Measurements from ENCODE around the gene TAS2R30. TPM values are rescaled to one million over a fixed set of nuclear protein-coding genes. Genes with fewer than 3 reads are reported as not detected.

The TAS2R30 gene, protein sequence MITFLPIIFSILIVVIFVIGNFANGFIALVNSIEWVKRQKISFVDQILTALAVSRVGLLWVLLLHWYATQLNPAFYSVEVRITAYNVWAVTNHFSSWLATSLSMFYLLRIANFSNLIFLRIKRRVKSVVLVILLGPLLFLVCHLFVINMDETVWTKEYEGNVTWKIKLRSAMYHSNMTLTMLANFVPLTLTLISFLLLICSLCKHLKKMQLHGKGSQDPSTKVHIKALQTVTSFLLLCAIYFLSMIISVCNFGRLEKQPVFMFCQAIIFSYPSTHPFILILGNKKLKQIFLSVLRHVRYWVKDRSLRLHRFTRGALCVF
- total RNA-seq (1 to 10 TPM; 1.9 to 3.1 TPM), polyA plus RNA-seq (ENCODE audit: insufficient read length in 6 of 6) (under 1 TPM; 0.20 to 0.81 (median 0.35) TPM)
- long read RNA-seq, donor 1, result 0 reads
- long read RNA-seq, donor 2, result 0 reads
- long read RNA-seq, donor 3, result 0 reads
- long read RNA-seq, donor 4, result 0 reads
- long read RNA-seq, donor 5, result 0 reads
- long read RNA-seq, donor 6, result 0 reads
- long read RNA-seq, donor 7, result 0 reads
- long read RNA-seq, donor 8, result 0 reads
- long read RNA-seq, donor 9, result 0 reads
- long read RNA-seq, donor 10, result 0 reads
- long read RNA-seq, donor 11, result 0 reads
- long read RNA-seq, donor 12, result 0 reads

DNA sequence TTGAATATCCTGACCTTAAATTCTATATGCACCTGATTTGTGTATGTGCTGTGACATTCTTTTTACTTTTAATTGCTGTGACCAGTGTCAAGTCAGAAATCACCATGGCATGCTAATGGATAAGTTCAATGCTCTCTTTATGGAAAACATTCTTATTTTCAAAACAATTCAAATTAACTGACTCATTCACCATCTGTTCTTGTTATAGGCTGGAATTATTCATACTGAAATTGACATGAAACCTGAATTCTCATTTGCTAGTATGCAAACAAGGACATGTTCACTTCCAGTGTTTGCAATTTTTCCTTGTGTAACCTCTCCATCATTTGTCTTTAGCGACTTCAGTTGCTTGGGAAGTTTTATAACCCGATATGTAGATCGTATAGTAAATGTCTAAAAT lies at the start of gene TAS2R30:
TAS2R30 (minus strand) TSS at position 340 of the 400 bp plus-strand sequence. CDS start 400 bp downstream, outside the sequence.
- intact Hi-C loops (cut with DNase I), result no loop called here
- Histone ChIP-seq H3K36me3 (no peaks in the 10 kb centered on the region), H3K27me3 (no peaks in the 10 kb centered on the region), H3K4me3 (no peak within 1 kb of the TSS), H3K27ac (no peak within 1 kb of the TSS), H3K9me3 (no peaks in the 10 kb centered on the region), H3K4me1 (no peaks in the 10 kb centered on the region)
- ATAC-seq (no peak), DNase-seq (no peak)
- TF ChIP-seq, protein P1, sequence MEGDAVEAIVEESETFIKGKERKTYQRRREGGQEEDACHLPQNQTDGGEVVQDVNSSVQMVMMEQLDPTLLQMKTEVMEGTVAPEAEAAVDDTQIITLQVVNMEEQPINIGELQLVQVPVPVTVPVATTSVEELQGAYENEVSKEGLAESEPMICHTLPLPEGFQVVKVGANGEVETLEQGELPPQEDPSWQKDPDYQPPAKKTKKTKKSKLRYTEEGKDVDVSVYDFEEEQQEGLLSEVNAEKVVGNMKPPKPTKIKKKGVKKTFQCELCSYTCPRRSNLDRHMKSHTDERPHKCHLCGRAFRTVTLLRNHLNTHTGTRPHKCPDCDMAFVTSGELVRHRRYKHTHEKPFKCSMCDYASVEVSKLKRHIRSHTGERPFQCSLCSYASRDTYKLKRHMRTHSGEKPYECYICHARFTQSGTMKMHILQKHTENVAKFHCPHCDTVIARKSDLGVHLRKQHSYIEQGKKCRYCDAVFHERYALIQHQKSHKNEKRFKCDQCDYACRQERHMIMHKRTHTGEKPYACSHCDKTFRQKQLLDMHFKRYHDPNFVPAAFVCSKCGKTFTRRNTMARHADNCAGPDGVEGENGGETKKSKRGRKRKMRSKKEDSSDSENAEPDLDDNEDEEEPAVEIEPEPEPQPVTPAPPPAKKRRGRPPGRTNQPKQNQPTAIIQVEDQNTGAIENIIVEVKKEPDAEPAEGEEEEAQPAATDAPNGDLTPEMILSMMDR (IDR thresholded peaks at IDR 0.05), result no peak

DNA sequence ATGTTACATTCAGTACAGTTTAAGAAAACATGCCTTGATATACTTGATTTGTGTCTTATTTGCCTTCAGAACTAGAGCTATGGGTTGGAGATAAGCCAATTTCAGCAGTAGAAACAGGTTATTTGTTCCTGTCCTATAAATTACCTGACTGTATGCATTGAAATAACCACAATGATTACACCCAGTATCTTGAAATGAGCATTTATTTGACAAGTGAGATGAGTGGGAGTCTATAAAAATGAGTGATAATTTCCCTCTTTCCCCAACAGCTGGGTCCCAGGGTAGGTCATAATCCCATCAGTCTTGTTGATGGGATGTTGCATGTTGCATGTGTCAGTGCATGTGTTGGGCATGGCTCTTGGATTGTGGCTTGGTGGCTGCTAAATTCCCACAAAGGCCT lies 48.6 kb upstream of the TAS2R30 start:
- Histone ChIP-seq H3K27me3 (no peaks in the 10 kb centered on the region), H3K27ac (no peak overlapping the region), H3K36me3 (no peaks in the 10 kb centered on the region), H3K4me3 (no peak overlapping the region), H3K9me3 (no peaks in the 10 kb centered on the region), H3K4me1 (no peaks in the 10 kb centered on the region)
- TF ChIP-seq, protein P1 (IDR thresholded peaks at IDR 0.05), result no peak
- ATAC-seq (no peak), DNase-seq (no peak)
- intact Hi-C loops (cut with DNase I), result no loop called here

DNA sequence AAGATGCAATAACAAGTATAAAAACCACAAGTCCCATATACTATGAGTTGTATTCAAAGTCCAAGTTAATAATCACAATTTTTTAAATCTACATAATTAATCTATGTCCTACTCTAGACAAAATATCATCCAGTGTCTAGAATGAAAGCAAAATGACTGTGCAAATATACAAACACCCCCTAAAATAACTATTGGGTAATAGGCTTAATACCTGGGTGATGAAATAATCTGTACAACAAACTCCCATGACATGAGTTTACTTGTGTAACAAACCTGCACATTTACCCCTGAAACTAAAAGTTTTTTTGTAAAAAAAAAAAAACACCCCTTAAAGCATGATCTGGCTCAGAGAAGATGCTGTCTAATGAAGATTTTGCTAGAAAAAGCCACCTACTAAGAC lies 48.1 kb upstream of the TAS2R30 start:
- DNase-seq, result no peak
- no peak overlapping the region for H3K27ac ChIP-seq
- TF ChIP-seq, protein P1 (IDR thresholded peaks at IDR 0.05), result no peak
- no peaks in the 10 kb centered on the region for H3K36me3 ChIP-seq
- no peak for ATAC-seq
- H3K4me1 ChIP-seq, result no peaks in the 10 kb centered on the region
- no peaks in the 10 kb centered on the region for H3K9me3 ChIP-seq
- intact Hi-C loops (cut with DNase I), result no loop called here
- H3K27me3 ChIP-seq, result no peaks in the 10 kb centered on the region
- H3K4me3 ChIP-seq, result no peak overlapping the region

DNA sequence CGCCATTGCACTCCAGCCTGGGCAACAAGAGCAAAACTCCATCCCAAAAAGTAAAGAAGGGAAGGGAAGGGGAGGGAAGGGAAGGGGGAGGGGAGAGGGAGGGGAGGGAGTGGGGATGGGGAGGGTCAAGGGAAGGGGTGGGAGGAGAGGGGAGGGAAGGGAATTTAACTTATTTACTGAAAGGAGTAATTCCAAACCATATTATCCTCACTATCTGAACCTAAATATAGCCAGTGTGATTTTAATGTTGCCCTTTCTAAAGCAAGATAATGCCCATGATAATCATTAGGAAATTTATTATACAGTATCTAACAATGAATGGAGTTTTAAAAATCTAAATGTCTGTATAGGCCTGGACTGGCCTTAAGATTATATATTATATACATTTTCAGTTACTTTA lies 43.8 kb upstream of the TAS2R30 start:
- TF ChIP-seq, protein P1 (IDR thresholded peaks at IDR 0.05), result no peak
- no peak overlapping the region for H3K4me3 ChIP-seq
- intact Hi-C loops (cut with DNase I), result no loop called here
- H3K9me3 ChIP-seq, result no peaks in the 10 kb centered on the region
- H3K27me3 ChIP-seq, result no peaks in the 10 kb centered on the region
- no peaks in the 10 kb centered on the region for H3K36me3 ChIP-seq
- ATAC-seq, result no peak
- H3K4me1 ChIP-seq, result peaks cover 0 to 2% of the 10 kb centered on the region in 2 donors
- H3K27ac ChIP-seq, result no peak overlapping the region
- no peak for DNase-seq

DNA sequence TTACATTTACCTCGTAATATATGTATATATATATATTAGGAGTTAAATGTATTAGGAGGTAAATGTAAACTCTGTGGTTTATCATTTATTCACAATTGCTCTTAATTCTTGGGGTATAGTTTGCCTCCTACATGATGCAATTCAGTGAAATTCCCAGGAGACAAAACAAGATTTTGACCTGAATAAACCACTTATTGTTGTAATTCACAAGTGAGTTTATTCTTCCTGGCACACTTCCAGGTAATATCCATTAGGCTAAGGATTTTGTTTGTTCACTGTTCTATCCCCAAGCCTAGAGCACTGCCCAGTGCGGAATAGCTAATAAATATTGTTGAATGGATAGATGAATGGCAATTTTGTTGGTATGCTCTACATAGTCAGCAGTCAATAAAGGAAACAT lies 39.6 kb upstream of the TAS2R30 start:
- Histone ChIP-seq H3K4me1 (peaks cover 0 to 32% of the 10 kb centered on the region in 2 donors), H3K27me3 (no peaks in the 10 kb centered on the region), H3K9me3 (no peaks in the 10 kb centered on the region), H3K4me3 (no peak overlapping the region), H3K36me3 (no peaks in the 10 kb centered on the region), H3K27ac (no peak overlapping the region)
- no peak for DNase-seq
- ATAC-seq, result no peak
- TF ChIP-seq, protein P1 (IDR thresholded peaks at IDR 0.05), result no peak
- intact Hi-C loops (cut with DNase I), result no loop called here

Measured in left lung (tissue), 14 donors.